Ovary (tissue), 3 donors: ENCODE data around the gene SCYL3.

Experiments used
- CTCF ChIP-seq, 3 donors: fragments of 450-650 bp in 2 of 3; fragments of 200-600 bp in 1 of 3; IDR thresholded peaks; one replicate each; pipeline versions ENCODE4 v1.5.1 to v1.8.0; 2016 to 2022; ENCODE audit warnings: antibody characterized with exemption in 3 of 3, mild to moderate bottlenecking in 1 of 3
- EP300 ChIP-seq: sonication (generic); formaldehyde crosslinking; IDR thresholded peaks from one replicate; pipeline ENCODE4 v1.6.1; 2017; ENCODE audit warnings: antibody characterized with exemption
- donor health status: DM: no; HTN: no; CAD: no.

GRCh38 chr1:169900571-169900970 lies 6.9 kb upstream of the SCYL3 start:
- TF ChIP-seq CTCF (IDR thresholded peaks at IDR 0.05) (no peak), EP300 (no peak)
